GM18951 (cell line): ENCODE results near the gene ST13.
A peak's percentile ranks its signal among the peaks of the same experiment; 100 is the strongest.

Experiments used
- POLR2A ChIP-seq: IDR thresholded peaks from 4 replicates; pipeline ENCODE4 v1.6.1; 2011; ENCODE audit warnings: mild to moderate bottlenecking; ENCODE audit not compliant: insufficient read length, insufficient read depth; ENCODE audit errors: extremely low read depth
- in situ Hi-C: fragments of 300-500 bp; cut with MboI; formaldehyde crosslinking; loops from one replicate; pipeline ENCODE4 v1.12.0; 2022; ENCODE audit warnings: low sequenced_read_pairs, mixed read lengths, inconsistent platforms; ENCODE audit not compliant: unreplicated experiment

ST13 gene

DNA sequence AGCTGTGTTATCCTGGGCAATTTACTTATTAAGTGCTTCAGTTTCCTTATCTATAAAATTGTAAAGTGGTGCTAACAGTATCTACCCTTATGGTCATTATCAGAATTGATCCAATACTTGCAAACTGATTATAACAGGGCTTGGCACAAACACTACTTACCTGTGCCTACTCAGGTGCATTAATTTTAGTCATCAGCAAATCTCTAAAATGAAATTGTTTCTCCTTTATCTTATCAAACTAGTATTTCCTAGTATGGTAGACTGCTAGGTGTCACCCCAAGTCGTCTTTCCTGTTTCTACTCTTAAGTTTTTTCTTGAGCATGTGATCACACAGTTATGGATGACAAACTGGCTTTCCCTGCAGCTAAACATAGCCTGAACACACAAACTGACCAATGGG, 33.0 kb downstream of the ST13 start:
- TF ChIP-seq POLR2A = no peak
- in situ Hi-C loops = no loop called here

DNA sequence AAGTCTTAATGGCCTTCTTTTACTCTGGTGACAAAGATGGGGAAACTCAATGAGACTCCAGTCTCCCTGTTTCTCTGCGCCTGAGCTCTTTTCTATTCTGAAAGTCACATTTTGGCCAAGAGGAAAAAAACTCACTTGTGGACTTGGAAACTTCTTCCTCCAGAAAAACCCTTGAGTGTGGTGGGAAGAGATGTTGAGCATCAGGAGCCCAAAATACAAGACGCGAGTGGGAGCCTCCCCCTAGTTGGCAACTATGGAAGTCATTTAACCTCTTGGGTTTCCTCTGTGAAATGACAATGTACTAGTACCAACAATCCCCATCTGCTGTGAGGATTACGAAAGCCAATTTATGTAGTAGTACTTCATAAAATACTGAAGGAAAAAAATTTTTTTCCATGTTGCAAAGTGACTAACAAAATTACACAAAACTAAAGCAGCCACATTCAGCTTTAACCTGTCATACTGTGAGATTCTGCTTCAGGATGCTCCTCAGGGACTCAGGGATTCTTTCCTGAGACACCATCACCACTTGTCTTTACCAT, 36.8 kb downstream of the ST13 start:
- TF ChIP-seq POLR2A = no peak
- in situ Hi-C loops = no loop called here

DNA sequence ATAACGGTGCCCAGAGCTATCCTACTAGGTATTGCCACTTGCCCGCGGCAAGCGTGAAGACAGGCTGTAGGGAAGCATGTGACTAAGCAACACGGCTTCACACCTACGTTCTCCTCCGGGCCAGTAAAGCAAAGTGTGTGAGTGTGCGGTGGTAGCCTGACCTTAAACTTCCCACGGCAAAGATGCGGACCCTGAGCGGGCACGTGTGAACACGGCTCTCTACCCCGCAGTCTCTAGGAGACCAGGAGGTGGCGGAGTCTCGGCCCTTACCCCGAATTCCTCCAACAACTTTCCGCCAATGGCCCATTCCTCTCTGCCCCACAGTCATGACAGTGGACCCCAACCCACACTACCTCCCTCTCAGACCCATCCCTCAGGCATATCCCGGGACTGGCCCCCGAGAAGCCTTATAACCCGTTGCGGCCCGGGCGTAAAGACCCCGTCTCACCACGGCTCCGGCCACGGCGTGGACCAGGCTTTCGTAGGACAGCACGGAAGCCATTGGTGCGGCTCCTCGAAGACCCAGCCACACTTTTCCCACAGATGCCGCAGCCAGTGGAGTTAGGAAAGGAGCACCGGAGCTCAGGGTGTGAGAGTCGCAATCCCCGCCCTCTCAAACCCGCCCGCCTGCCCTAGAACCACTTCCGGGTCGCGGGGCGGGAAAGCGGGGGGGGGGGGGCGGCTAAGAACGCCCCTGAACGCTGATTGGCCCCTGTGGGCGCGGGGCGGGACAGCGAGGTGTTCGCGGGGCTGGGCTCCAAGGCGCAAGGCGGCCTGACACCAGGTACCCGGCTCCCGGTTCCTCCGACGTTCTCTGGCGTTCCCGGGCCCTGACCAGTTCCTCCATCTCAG, 37.5 kb downstream of the ST13 start, which contains the start of gene SLC25A17:
TSS of gene SLC25A17 (minus strand) at position 600 of the 852 bp plus-strand sequence. CDS start at position 502, 98 bp downstream.
- peak; percentile 81 for TF ChIP-seq POLR2A
- in situ Hi-C loops = no loop called here

DNA sequence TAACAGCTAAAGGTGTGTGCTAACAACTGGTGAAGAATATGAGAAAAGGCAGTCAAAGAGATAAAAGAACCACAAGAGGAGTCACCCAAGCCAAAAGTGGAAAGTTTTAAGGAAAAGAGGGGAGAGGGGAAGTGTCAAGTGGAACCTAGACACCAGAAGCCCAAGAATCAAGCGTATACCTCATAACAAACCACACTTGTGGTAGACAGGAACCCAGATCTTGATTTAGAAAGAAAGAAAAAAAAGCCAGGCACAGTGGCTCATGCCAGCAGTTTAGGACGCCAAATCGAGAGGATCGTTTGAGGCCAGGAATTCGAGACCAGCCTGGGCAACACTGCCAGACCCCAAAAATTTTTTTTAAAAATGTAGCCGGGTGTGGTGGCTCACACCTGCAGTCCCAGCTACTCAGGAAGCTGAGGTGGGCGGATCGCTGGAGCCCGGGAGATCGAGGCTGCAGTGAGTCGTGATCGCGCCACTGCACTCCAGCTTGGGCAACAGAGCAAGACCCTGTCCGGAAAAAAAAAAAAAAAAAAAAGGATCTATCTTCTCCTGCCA, 38.2 kb downstream of the ST13 start:
- in situ Hi-C loops = no loop called here
- TF ChIP-seq POLR2A = no peak

DNA sequence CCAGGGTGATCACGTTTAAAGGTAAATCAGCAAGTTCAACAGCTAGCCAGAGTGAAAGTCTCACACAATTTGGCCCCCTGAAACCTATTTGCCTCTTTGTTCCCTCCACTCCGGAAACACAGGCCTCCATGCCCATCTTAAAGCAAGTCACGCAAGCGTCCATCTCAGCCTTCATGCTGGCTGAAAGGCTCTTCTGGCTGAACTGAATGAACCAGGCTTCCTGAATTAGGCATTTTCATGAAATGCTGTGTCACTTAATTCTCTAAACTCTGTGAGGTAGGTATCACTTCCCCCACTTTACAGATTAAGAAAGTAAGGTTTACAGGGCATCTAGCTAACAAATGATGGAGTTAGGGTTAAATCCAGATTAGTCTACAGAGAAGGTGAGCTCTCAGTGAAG, 38.7 kb downstream of the ST13 start:
- in situ Hi-C loops = no loop called here
- no peak for TF ChIP-seq POLR2A

DNA sequence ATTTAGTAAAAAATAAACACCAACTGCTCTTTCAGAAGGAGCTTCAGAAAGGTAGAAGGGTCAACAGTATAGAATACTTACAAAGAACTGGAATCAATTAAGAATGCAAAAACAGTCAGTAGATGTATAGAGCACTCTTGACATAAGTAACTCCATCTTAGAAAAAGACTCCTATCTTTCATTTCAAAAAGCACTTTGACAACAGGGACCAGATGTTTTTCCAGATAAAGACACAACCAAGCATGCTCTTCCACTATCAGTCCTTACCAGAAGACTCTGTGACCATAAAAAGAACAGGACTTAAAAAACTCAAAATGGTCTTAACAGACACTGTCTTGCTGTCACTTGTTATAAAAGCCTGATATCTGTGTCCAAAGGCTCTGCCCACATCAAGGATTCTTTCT, 42.5 kb downstream of the ST13 start:
- in situ Hi-C loops = no loop called here
- TF ChIP-seq POLR2A = no peak

DNA sequence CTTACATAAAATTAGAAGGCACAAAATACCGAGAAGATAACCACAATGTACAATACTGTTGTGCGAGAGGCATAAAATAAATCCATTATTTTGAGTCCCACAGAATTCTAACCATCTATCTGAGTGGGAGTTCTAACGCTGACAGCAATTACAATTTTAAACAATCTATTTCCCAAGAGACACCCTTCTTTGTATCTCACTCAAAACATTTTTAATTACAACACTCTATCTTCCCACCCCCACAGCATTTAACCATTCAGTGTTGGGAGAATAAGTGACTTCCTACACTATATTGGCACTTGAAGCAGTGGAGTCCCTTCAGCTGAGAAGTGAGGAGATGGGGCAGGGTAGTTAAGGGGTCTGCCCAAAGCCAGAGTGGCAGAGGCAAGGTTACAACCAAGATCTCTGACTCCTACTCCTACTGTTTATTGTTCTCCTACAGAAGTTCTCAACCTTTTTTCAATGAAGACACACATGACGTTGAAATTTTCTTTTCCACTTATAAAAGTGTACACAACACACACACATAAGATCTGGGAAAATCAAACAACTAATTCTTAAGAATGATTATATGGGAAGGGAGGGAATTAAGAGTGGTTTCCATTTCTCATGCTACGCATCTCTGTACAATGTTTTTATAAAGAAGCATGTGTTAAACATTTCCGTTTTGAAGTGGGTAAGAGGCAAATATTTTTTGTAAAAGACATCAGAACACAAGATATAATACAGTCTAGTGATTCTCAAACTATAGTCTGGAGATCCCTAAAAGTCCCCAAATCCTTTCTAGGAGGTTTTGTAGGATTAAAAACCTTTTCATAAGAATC, 48.2 kb downstream of the ST13 start:
- in situ Hi-C loops = no loop called here
- TF ChIP-seq POLR2A = no peak

DNA sequence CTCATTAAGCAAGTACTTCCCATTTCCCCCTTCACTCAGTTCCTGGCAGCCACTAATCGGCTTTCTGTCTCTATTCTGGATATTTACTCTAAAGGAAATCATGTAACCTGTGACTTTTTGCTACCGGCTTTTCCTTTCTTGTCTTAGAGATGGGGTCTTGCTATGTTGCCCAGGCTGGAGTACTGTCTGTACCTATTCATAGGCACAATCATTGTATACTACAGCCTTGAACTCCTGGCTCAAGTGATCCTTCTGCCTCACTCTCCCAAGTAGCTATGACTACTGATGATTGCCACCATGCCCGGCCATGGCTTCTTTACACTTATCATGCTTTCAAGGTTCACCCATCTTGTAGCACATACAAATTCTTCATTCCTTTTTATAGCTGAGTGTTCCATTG, 49.7 kb downstream of the ST13 start:
- in situ Hi-C loops = no loop called here

DNA sequence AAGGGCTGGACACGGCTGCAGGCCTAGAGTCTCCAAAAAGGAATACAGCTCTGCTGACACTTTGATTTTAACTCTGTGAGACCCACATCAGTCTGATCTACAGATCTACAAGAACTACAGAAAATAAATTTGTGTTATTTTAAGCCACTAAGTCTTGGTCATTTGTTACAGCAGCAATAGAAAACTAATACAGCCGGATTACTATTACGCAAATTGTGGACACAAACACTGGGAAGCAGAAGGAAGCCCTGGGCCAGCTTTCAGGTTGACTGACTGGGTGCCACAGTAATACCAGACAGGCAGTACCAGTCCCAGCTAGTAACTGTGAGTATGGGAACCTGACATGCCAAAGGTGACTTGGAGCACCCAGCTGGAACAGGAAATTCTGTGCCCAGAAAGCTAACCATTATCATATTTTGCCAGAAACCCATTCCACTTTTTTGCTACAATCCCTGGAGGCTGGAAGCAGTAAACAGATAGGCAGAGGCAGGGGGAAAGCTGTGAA, 50.7 kb downstream of the ST13 start:
- TF ChIP-seq POLR2A = no peak
- in situ Hi-C loops = no loop called here

More for the DNA sequence above, 49.7 kb downstream of the ST13 start:
- TF ChIP-seq POLR2A = no peak

DNA sequence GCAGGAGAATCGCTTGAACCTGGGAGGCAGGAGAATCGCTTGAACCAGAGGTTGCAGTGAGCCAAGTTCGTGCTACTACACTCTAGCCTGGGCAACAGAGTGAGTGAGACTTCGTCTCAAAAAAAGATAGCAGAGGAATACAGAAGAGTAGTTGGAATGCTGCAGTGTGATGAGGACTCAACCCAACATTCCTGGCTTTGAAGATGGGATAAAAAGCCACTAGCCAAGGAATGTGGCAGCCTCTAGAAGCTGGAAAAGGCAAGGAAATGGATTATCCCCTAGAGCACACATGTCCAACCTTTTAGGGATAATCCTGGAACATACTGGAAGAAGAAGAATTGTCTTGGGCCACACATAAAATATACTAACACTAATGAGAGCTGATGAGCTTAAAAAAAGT, 51.2 kb downstream of the ST13 start:
- in situ Hi-C loops = no loop called here
- TF ChIP-seq POLR2A = no peak

DNA sequence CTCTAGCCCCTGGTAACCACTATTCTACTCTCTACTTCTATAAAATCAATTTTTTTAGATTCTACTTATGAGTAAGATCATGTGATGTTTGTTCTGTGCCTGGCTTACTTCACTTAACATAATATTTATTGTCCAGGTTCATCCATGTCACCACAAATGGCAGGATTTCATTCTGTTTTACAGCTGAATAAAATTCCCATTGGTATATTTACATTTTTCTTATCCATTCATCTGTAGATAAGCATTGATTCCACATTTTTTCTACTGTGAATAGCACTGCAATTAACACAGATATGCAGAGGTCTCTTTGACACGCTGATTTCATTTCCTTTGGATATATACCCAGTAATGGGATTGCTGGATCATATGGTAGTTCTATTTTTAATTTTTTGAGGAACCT, 53.1 kb downstream of the ST13 start:
- TF ChIP-seq POLR2A = no peak
- in situ Hi-C loops = no loop called here

DNA sequence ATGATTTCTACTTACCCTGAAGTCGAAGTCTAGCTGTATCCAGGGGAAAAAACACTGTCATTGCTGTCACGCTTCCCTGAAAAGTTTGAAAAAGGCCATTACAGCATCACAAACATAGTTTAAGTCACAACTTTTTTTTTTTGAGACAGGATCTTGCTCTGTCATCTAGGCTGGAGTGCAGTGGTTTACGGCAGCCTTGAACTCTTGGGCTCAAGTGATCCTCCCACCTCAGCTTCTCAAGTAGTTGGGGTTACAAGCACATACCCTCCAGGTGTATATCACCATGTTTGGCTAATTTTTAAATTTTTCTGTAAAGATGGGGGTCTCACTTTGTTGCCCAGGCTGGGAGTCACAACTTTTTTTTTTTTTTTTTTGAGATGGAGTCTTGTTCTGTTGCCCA, 57.4 kb downstream of the ST13 start:
- in situ Hi-C loops = no loop called here
- no peak for TF ChIP-seq POLR2A

DNA sequence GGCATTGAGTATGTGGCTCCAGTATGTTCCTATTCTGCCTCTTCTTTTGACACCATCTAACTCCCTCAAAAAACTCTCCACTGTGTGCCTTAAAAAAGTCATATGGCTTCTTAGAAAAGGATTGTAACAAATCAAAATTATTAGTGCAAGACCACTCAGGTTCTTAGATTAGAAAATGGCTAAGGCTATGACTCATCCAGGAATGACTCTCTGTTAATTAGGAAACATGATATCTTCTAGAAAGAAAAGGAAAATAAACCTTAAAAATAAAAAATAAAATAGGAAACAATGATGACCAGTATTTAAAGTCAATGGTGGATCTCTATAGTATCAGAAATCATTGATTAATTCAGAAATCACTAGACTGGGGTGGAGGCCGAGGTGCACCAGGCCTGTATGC, 59.0 kb downstream of the ST13 start:
- TF ChIP-seq POLR2A = no peak
- in situ Hi-C loops = no loop called here
